GM12878 (cell line): ENCODE results near the gene ZCCHC24. TPM values are rescaled to one million over a fixed set of nuclear protein-coding genes. Genes with fewer than 3 reads are reported as not detected.
A peak's percentile ranks its signal among the peaks of the same experiment; 100 is the strongest.

Experiments used
- ATAC-seq: fragments of 200-7000 bp; cut with Tn5 transposase; 3 replicates; pipeline ENCODE4 v1.9.1; 2020; ENCODE audit warnings: mild to moderate bottlenecking, moderate library complexity
- BruUV-seq: library from RNA; stranded (reverse); fragments of 400-500 nt; replicated peaks from 2 replicates; lab custom pipeline; 2021; lab: Mats Ljungman, UMichigan
- CTCF ChIA-PET: fragments of 300-600 bp; sonication (Branson Sonifier 250); formaldehyde crosslinking; extraction: SDS; loops from one replicate; lab custom pipeline; 2021; ENCODE audit warnings: inconsistent platforms; lab: Yijun Ruan, JAX
- POLR2A ChIA-PET: fragments of 350-600 bp; formaldehyde crosslinking; extraction: SDS; loops from one replicate; lab custom pipeline; 2021; ENCODE audit warnings: inconsistent platforms; lab: Charles Lee
- RAD21 ChIA-PET: fragments of 300-600 bp; sonication (Branson Sonifier 250); formaldehyde crosslinking; loops from one replicate; lab custom pipeline; 2023; ENCODE audit warnings: antibody characterized with exemption; ENCODE audit not compliant: unreplicated experiment; lab: Charles Lee
- SMC1A ChIA-PET: fragments of 300-600 bp; sonication (Branson Sonifier 250); formaldehyde crosslinking; loops from one replicate; lab custom pipeline; 2023; ENCODE audit not compliant: unreplicated experiment, uncharacterized antibody; lab: Charles Lee
- DNase-seq: peaks from one replicate; pipeline ENCODE4 v3.0.0-alpha.2; 2011; ENCODE audit warnings: low read depth, low spot score
- FAIRE-seq: peaks from 3 replicates; lab custom pipeline; 2011; peaks lifted over from hg19 to GRCh38; lab: Jason Lieb, UNC
- H2AFZ ChIP-seq: 2 replicates; pipeline ENCODE4 v1.6.0; 2011; ENCODE audit warnings: low read depth, low read length, control low read depth; ENCODE audit not compliant: control insufficient read depth
- H3K27ac ChIP-seq: 2 replicates; pipeline ENCODE4 v1.5.1; 2011; ENCODE audit warnings: control low read depth; ENCODE audit not compliant: control insufficient read depth, insufficient read depth
- H3K27me3 ChIP-seq, 2 experiments: replicated peaks in 1 of 2; 2 replicates each; pipeline versions ENCODE4 v1.6.0 to v1.6.1; 2011; ENCODE audit warnings: low read length in 1 of 2; ENCODE audit not compliant: control insufficient read depth in 2 of 2, insufficient read depth in 2 of 2
- H3K36me3 ChIP-seq, 2 experiments: 2 replicates each; pipeline ENCODE4 v1.5.1; 2011; ENCODE audit warnings: low read length in 1 of 2; ENCODE audit not compliant: control insufficient read depth in 2 of 2, insufficient read depth in 2 of 2
- H3K4me1 ChIP-seq: 2 replicates; pipeline ENCODE4 v1.6.1; 2011; ENCODE audit warnings: mild to moderate bottlenecking, low read length, moderate library complexity, mixed read lengths; ENCODE audit not compliant: control insufficient read depth, insufficient read depth
- H3K4me2 ChIP-seq: 2 replicates; pipeline ENCODE4 v1.6.0; 2011; ENCODE audit warnings: control low read depth; ENCODE audit not compliant: control insufficient read depth, insufficient read depth
- H3K4me3 ChIP-seq: fragments of 200-600 bp; sonication (generic); 2 replicates; pipeline ENCODE4 v1.5.1; 2016
- H3K79me2 ChIP-seq: 2 replicates; pipeline ENCODE4 v1.6.0; 2011; ENCODE audit warnings: low read length; ENCODE audit not compliant: control insufficient read depth, insufficient read depth
- H3K9ac ChIP-seq: 2 replicates; pipeline ENCODE4 v1.8.0; 2011; ENCODE audit warnings: low read length, control low read depth, mixed read lengths; ENCODE audit not compliant: control insufficient read depth, insufficient read depth
- H3K9me3 ChIP-seq: replicated peaks from 3 replicates; pipeline ENCODE4 v1.5.1; 2011; ENCODE audit warnings: mild to moderate bottlenecking, low read length; ENCODE audit not compliant: control insufficient read depth, insufficient read depth
- H4K20me1 ChIP-seq: 2 replicates; pipeline ENCODE4 v1.6.0; 2011; ENCODE audit not compliant: control insufficient read depth, insufficient read depth
- CTCF ChIP-seq, 3 experiments: IDR thresholded peaks in 2 of 3; conservative IDR thresholded peaks in 1 of 3; 2 replicates each; pipeline ENCODE4 v1.5.1; 2011; ENCODE audit warnings: low read depth in 3 of 3, low read length in 3 of 3, mild to moderate bottlenecking in 3 of 3, control low read depth in 2 of 3, moderate library complexity in 2 of 3, inconsistent platforms in 1 of 3, mixed read lengths in 1 of 3; ENCODE audit not compliant: control insufficient read depth in 2 of 3, insufficient read depth in 1 of 3; ENCODE audit errors: extremely low read depth in 1 of 3
- HSF1 ChIP-seq: fragments of 150-350 bp; IDR thresholded peaks from 2 replicates; pipeline ENCODE4 v1.6.1; 2014; ENCODE audit warnings: mild to moderate bottlenecking, low read depth, low read length
- MEF2B ChIP-seq: fragments of 450-650 bp; IDR thresholded peaks from 2 replicates; pipeline ENCODE4 v1.6.1; 2018; ENCODE audit warnings: mild to moderate bottlenecking, moderate library complexity; ENCODE audit not compliant: partially characterized antibody, poor library complexity, severe bottlenecking
- NR2F1 ChIP-seq: fragments of 450-650 bp; conservative IDR thresholded peaks from 2 replicates; pipeline ENCODE4 v1.6.1; 2017; ENCODE audit warnings: mild to moderate bottlenecking
- SMC3 ChIP-seq: IDR thresholded peaks from 2 replicates; pipeline ENCODE4 v1.6.1; 2011; ENCODE audit warnings: low read length, improper control_type of control experiment, borderline replicate concordance
- USF1 ChIP-seq: IDR thresholded peaks from 2 replicates; pipeline ENCODE4 v1.6.1; 2011; ENCODE audit warnings: borderline replicate concordance, low read depth, mild to moderate bottlenecking, moderate library complexity, mixed read lengths, low read length; ENCODE audit not compliant: insufficient read depth; ENCODE audit errors: extremely low read length
- YBX1 ChIP-seq: fragments of 450-650 bp; IDR thresholded peaks from 2 replicates; pipeline ENCODE4 v1.6.1; 2016; ENCODE audit warnings: antibody characterized with exemption
- YY1 ChIP-seq: IDR thresholded peaks from 2 replicates; pipeline ENCODE4 v1.6.1; 2011; ENCODE audit warnings: low read depth, mild to moderate bottlenecking, low read length
- ZBTB33 ChIP-seq: fragments of 450-650 bp; IDR thresholded peaks from 2 replicates; pipeline ENCODE4 v1.6.1; 2017; ENCODE audit warnings: mild to moderate bottlenecking
- WGBS: methylation state at CpG from one replicate; pipeline ENCODE4 v1.1.6; 2016; ENCODE audit warnings: low lambda C conversion rate; ENCODE audit not compliant: insufficient replicate concordance, insufficient coverage; ENCODE audit errors: missing lambda C conversion rate; 5-methylcytosine and 5-hydroxymethylcytosine counted together
- in situ Hi-C: fragments of 300-500 bp; cut with MboI; formaldehyde crosslinking; loops from 9 replicates; pipeline ENCODE4 v1.14.3; 2018; ENCODE audit warnings: mixed read lengths
- intact Hi-C: fragments of 100-400 bp; cut with micrococcal nuclease; formaldehyde crosslinking; loops from one replicate; pipeline ENCODE4 v1.14.2; 2022; ENCODE audit not compliant: unreplicated experiment
- polyA plus RNA-seq, 11 experiments: library from polyadenylated mRNA; depleted of rRNA in 4 of 11; unstranded in 6 of 11; stranded (reverse) in 5 of 11; fragments of >200 nt; fragmentation: Nextera tagmentation in 4 of 11; fragmentation: Illumina TruSeq in 1 of 11; extraction: Ambion mirVana in 4 of 11; extraction: Trizol in 1 of 11; gene quantifications; 1 replicate in 1 of 11; 2 replicates in 10 of 11; pipeline versions ENCODE4 v1.2.1 to v1.2.3, GENCODE V29; 2011 to 2016; ENCODE audit warnings: inconsistent platforms in 2 of 11, missing spikeins in 2 of 11, low read depth in 1 of 11
- total RNA-seq, 4 experiments: library from RNA; depleted of rRNA in 3 of 4; stranded (reverse); fragments of >200 nt in 3 of 4; fragmentation: Illumina TruSeq in 1 of 4; extraction: Trizol in 1 of 4; gene quantifications; 2 replicates each; pipeline versions ENCODE4 v1.2.1 to v1.2.3, GENCODE V29; 2013 to 2021

ZCCHC24 gene
- total and polyA plus RNA-seq, 10 of the 15 experiments (the other 5 are each of a cell fraction or from before 2014, with no cell fraction given): 0.02 to 0.62 (median 0.04) TPM; not detected in 4

GRCh38 chr10:79391231-79392019, 54.0 kb downstream of the ZCCHC24 start (continued):
- no peak for TF ChIP-seq USF1
- no peak for TF ChIP-seq HSF1
- TF ChIP-seq MEF2B: no peak

GRCh38 chr10:79390551-79391229, 54.7 kb downstream of the ZCCHC24 start:
- intact Hi-C loops (no loop called here), in situ Hi-C loops (no loop called here)
- Histone ChIP-seq H2AFZ (no peak overlapping the region), H3K27me3 (no peaks in the 10 kb centered on the region; a peak in 1 of 4 replicates), H3K4me2 (no peak overlapping the region), H3K4me1 (peaks cover 6% of the 10 kb centered on the region; the same call in 1 of the 2 replicates), H3K79me2 (no peaks in the 10 kb centered on the region), H3K4me3 (no peak overlapping the region), H4K20me1 (no peaks in the 10 kb centered on the region), H3K36me3 (no peaks in the 10 kb centered on the region), H3K27ac (no peak overlapping the region), H3K9ac (no peak overlapping the region), H3K9me3 (no peaks in the 10 kb centered on the region)
- ATAC-seq (peak; percentile 13; the same call in 2 of the 3 replicates), DNase-seq (no peak), FAIRE-seq (no peak)
- no peak for TF ChIP-seq YY1
- TF ChIP-seq YBX1: no peak
- TF ChIP-seq CTCF (IDR thresholded peaks at IDR 0.05 in 2 of 3, conservative IDR thresholded peaks at IDR 0.05 in 1 of 3; ENCODE audit: control insufficient read depth in 2 of 3, extremely low read depth in 1 of 3, insufficient read depth in 1 of 3, low read depth in 3 of 3, low read length in 3 of 3): peak in 1 of 3 experiments; percentile 7; a peak in 1 of 6 replicates
- no peak for TF ChIP-seq SMC3
- no peak for TF ChIP-seq NR2F1
- no peak for TF ChIP-seq ZBTB33
- POLR2A ChIA-PET: no interaction called here
- 44% methylated on average over 15 of the region's 16 CpGs for WGBS
- SMC1A ChIA-PET: no interaction called here
- RAD21 ChIA-PET: interaction anchor here (0.9 to 1.5 kb wide), 3 partner anchors 16 to 97 kb away, joined by 3 to 4 read pairs (median 3); no protein-coding TSS in a partner anchor
- CTCF ChIA-PET: interaction anchor here (1.1 to 4.1 kb wide), 2 partner anchors 17 to 46 kb away, joined by 3 to 25 read pairs; no protein-coding TSS in a partner anchor
- no TSS peak for BruUV-seq
